Panc1 (cell line): ENCODE results near the gene STPG4.

Experiments
- POLR2AphosphoS5 ChIP-seq: IDR thresholded peaks from 2 replicates; pipeline ENCODE4 v1.6.1; 2012; ENCODE audit warnings: mild to moderate bottlenecking, low read depth, low read length, moderate library complexity
- SIN3A ChIP-seq: IDR thresholded peaks from 2 replicates; pipeline ENCODE4 v1.6.1; 2012; ENCODE audit warnings: low read depth, mild to moderate bottlenecking, low read length, moderate library complexity, borderline replicate concordance; ENCODE audit not compliant: insufficient read depth
- TCF7L2 ChIP-seq: IDR thresholded peaks from 2 replicates; pipeline ENCODE4 v1.6.1; 2011; ENCODE audit warnings: mild to moderate bottlenecking, low read depth, low read length, inconsistent platforms
- TF ChIP-seq, protein P1 (sequence below): fragments of 450-650 bp; IDR thresholded peaks from 2 replicates; pipeline ENCODE4 v1.5.1; 2017; ENCODE audit warnings: mild to moderate bottlenecking

DNA sequence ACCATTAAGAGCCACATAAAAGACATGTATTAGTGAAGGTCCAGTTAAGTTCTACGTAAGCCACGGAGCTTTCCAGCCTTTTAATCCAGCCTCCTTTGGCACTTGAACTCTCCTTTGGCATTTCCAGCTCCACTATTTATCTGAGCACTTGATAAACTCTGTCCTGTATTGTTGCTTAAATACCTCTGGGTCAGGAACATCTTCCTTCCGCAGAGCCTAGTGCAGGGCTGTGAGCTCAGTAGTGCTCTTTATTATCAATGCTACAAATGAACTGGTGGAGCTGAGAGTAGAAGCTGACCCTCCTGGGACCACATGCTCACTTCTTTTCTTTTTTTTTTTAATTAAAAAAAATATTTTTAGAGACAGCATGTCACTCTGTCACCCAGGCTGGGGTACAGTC is 4.9 kb downstream of the STPG4 start:
- TF ChIP-seq TCF7L2 (no peak), POLR2AphosphoS5 (no peak), SIN3A (no peak)
- TF ChIP-seq, protein P1, sequence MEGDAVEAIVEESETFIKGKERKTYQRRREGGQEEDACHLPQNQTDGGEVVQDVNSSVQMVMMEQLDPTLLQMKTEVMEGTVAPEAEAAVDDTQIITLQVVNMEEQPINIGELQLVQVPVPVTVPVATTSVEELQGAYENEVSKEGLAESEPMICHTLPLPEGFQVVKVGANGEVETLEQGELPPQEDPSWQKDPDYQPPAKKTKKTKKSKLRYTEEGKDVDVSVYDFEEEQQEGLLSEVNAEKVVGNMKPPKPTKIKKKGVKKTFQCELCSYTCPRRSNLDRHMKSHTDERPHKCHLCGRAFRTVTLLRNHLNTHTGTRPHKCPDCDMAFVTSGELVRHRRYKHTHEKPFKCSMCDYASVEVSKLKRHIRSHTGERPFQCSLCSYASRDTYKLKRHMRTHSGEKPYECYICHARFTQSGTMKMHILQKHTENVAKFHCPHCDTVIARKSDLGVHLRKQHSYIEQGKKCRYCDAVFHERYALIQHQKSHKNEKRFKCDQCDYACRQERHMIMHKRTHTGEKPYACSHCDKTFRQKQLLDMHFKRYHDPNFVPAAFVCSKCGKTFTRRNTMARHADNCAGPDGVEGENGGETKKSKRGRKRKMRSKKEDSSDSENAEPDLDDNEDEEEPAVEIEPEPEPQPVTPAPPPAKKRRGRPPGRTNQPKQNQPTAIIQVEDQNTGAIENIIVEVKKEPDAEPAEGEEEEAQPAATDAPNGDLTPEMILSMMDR: no peak
